ENCODE results near the gene ZBTB20. TPM values are rescaled to one million over a fixed set of nuclear protein-coding genes. Genes with fewer than 3 reads are reported as not detected.

The ZBTB20 gene
- 6.5 and 11.1 TPM in 2 replicates for total RNA-seq

DNA sequence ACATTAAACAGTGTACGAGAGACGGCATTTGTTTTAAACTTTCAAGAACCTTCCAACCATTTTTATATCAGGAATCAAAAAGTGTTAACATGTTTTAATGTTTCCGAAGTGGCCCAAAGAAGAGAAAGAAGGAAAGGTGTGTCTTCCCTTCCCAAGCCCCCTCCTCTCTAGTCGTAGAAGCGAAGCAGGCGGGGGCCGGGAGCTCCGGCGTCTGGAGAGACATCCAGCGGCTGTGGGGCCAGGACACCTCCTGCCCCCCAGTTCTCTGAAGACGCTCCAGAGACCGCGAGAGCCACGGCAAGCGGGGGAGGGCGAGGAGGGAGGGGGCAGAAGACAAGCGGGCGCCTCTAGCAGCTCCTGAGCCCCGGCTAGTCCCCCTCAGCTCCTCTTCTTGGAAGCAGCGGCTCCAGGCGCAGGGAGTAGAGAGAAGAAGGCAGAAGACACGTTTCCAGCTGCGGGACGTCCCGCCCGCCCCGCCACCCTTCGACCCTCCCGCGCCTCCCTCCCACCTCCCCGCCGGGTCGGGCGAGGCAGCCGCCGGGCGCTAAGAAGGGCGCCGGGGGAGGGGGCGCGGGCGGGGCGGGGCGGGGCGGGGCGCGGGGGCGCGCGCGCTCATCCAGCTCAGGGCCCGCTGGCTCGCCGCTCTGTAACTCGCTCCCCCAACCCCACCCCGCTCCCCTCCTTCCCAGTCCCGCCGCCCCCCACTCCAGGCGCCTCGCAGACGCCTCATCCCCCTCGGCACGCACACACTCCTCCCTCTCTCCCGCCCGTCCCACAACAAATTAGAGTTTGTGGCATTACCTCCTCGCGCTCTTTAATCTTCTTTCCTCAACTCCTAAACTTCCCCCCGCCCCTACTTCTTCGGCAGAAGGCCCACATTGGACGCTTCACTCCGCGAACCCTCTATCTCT lies at the start of gene ZBTB20:
ZBTB20 (minus strand) TSS at position 871 of the 911 bp plus-strand sequence.

DNA sequence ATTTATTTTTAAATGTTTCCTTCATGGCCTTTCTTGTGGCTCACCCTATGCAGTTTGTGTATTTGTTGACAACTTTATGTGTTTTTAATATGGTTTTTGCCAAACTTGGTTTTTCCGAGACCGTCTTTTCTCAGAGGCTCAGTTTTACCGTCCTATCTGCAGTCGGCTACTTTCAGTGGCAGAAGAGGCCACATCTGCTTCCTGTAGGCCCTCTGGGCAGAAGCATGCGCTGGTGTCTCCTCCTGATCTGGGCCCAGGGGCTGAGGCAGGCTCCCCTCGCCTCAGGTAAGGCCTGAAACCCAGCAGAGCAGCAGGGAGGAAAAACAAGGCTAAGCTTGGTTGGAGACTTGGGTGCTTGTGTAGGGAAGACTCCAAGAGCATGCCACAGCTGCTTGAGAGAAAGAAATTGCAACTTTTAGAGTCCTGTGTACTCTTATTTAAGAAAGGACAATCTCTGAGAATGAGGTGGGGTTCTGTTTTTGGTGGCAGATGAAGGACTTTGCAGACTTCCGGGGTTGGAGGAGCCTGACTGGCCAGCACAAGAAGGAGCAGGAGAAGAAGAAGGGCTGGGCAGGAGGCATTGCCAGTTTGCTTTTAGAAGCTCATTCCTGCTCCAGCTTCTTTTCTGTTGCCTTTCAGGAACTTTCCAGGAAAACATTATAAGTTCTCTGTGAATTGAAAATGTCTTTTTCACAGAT lies 853.1 kb downstream of the ZBTB20 start, which contains the start of gene TIGIT:
TIGIT (plus strand) TSS at position 191 of the 698 bp plus-strand sequence; CDS start at position 225, 34 bp downstream.

